GM12878 (cell line): ENCODE measurements around the gene SPESP1. TPM values are rescaled to one million over a fixed set of nuclear protein-coding genes. Genes with fewer than 3 reads are reported as not detected.

Experiments used
- ATAC-seq: fragments of 200-7000 bp; cut with Tn5 transposase; 3 replicates; pipeline ENCODE4 v1.9.1; 2020; ENCODE audit warnings: mild to moderate bottlenecking, moderate library complexity
- BruUV-seq: library from RNA; stranded (reverse); fragments of 400-500 nt; replicated peaks from 2 replicates; lab custom pipeline; 2021; lab: Mats Ljungman, UMichigan
- CTCF ChIA-PET: fragments of 300-600 bp; sonication (Branson Sonifier 250); formaldehyde crosslinking; extraction: SDS; loops from one replicate; lab custom pipeline; 2021; ENCODE audit warnings: inconsistent platforms; lab: Yijun Ruan, JAX
- POLR2A ChIA-PET: fragments of 350-600 bp; formaldehyde crosslinking; extraction: SDS; loops from one replicate; lab custom pipeline; 2021; ENCODE audit warnings: inconsistent platforms; lab: Charles Lee
- RAD21 ChIA-PET: fragments of 300-600 bp; sonication (Branson Sonifier 250); formaldehyde crosslinking; loops from one replicate; lab custom pipeline; 2023; ENCODE audit warnings: antibody characterized with exemption; ENCODE audit not compliant: unreplicated experiment; lab: Charles Lee
- SMC1A ChIA-PET: fragments of 300-600 bp; sonication (Branson Sonifier 250); formaldehyde crosslinking; loops from one replicate; lab custom pipeline; 2023; ENCODE audit not compliant: unreplicated experiment, uncharacterized antibody; lab: Charles Lee
- DNase-seq: peaks from one replicate; pipeline ENCODE4 v3.0.0-alpha.2; 2011; ENCODE audit warnings: low read depth, low spot score
- FAIRE-seq: peaks from 3 replicates; lab custom pipeline; 2011; peaks lifted over from hg19 to GRCh38; lab: Jason Lieb, UNC
- H2AFZ ChIP-seq: 2 replicates; pipeline ENCODE4 v1.6.0; 2011; ENCODE audit warnings: low read depth, low read length, control low read depth; ENCODE audit not compliant: control insufficient read depth
- H3K27ac ChIP-seq: 2 replicates; pipeline ENCODE4 v1.5.1; 2011; ENCODE audit warnings: control low read depth; ENCODE audit not compliant: control insufficient read depth, insufficient read depth
- H3K27me3 ChIP-seq, 2 experiments: replicated peaks in 1 of 2; 2 replicates each; pipeline versions ENCODE4 v1.6.0 to v1.6.1; 2011; ENCODE audit warnings: low read length in 1 of 2; ENCODE audit not compliant: control insufficient read depth in 2 of 2, insufficient read depth in 2 of 2
- H3K36me3 ChIP-seq, 2 experiments: 2 replicates each; pipeline ENCODE4 v1.5.1; 2011; ENCODE audit warnings: low read length in 1 of 2; ENCODE audit not compliant: control insufficient read depth in 2 of 2, insufficient read depth in 2 of 2
- H3K4me1 ChIP-seq: 2 replicates; pipeline ENCODE4 v1.6.1; 2011; ENCODE audit warnings: mild to moderate bottlenecking, low read length, moderate library complexity, mixed read lengths; ENCODE audit not compliant: control insufficient read depth, insufficient read depth
- H3K4me2 ChIP-seq: 2 replicates; pipeline ENCODE4 v1.6.0; 2011; ENCODE audit warnings: control low read depth; ENCODE audit not compliant: control insufficient read depth, insufficient read depth
- H3K4me3 ChIP-seq: fragments of 200-600 bp; sonication (generic); 2 replicates; pipeline ENCODE4 v1.5.1; 2016
- H3K79me2 ChIP-seq: 2 replicates; pipeline ENCODE4 v1.6.0; 2011; ENCODE audit warnings: low read length; ENCODE audit not compliant: control insufficient read depth, insufficient read depth
- H3K9ac ChIP-seq: 2 replicates; pipeline ENCODE4 v1.8.0; 2011; ENCODE audit warnings: low read length, control low read depth, mixed read lengths; ENCODE audit not compliant: control insufficient read depth, insufficient read depth
- H3K9me3 ChIP-seq: replicated peaks from 3 replicates; pipeline ENCODE4 v1.5.1; 2011; ENCODE audit warnings: mild to moderate bottlenecking, low read length; ENCODE audit not compliant: control insufficient read depth, insufficient read depth
- H4K20me1 ChIP-seq: 2 replicates; pipeline ENCODE4 v1.6.0; 2011; ENCODE audit not compliant: control insufficient read depth, insufficient read depth
- BCL11A ChIP-seq: IDR thresholded peaks from 2 replicates; pipeline ENCODE4 v1.6.1; 2011; ENCODE audit warnings: low read depth, low read length
- E2F4 ChIP-seq: IDR thresholded peaks from 2 replicates; pipeline ENCODE4 v1.6.1; 2012; ENCODE audit warnings: low read depth, low read length, improper control_type of control experiment
- EP300 ChIP-seq, 2 experiments: fragments of 150-350 bp in 1 of 2; IDR thresholded peaks; 2 replicates each; pipeline ENCODE4 v1.6.1; 2011 to 2012; ENCODE audit warnings: low read depth in 2 of 2, low read length in 2 of 2, borderline replicate concordance in 1 of 2, improper control_type of control experiment in 1 of 2, inconsistent platforms in 1 of 2; ENCODE audit not compliant: control insufficient read depth in 1 of 2
- MXI1 ChIP-seq: fragments of 150-350 bp; IDR thresholded peaks from 2 replicates; pipeline ENCODE4 v1.6.1; 2011; ENCODE audit warnings: low read depth, mild to moderate bottlenecking, inconsistent platforms, low read length, improper control_type of control experiment
- MYC ChIP-seq: IDR thresholded peaks from 2 replicates; pipeline ENCODE4 v1.6.1; 2011; ENCODE audit warnings: mild to moderate bottlenecking, low read length, moderate library complexity, inconsistent platforms; ENCODE audit not compliant: insufficient read depth, insufficient replicate concordance, insufficient read length, severe bottlenecking
- SMAD1 ChIP-seq: fragments of 450-650 bp; IDR thresholded peaks from 2 replicates; pipeline ENCODE4 v1.6.1; 2018; ENCODE audit warnings: mild to moderate bottlenecking, low read depth; ENCODE audit not compliant: partially characterized antibody
- SMARCA5 ChIP-seq: fragments of 450-650 bp; IDR thresholded peaks from 2 replicates; pipeline ENCODE4 v1.6.1; 2017; ENCODE audit warnings: mild to moderate bottlenecking
- TCF12 ChIP-seq: IDR thresholded peaks from 2 replicates; pipeline ENCODE4 v1.6.1; 2011; ENCODE audit warnings: low read depth, mild to moderate bottlenecking, low read length
- YBX1 ChIP-seq: fragments of 450-650 bp; IDR thresholded peaks from 2 replicates; pipeline ENCODE4 v1.6.1; 2016; ENCODE audit warnings: antibody characterized with exemption
- ZNF207 ChIP-seq: fragments of 450-650 bp; IDR thresholded peaks from 2 replicates; pipeline ENCODE4 v1.6.1; 2014; ENCODE audit warnings: antibody characterized with exemption, mild to moderate bottlenecking, borderline replicate concordance
- ZSCAN29 ChIP-seq: fragments of 450-650 bp; IDR thresholded peaks from 2 replicates; pipeline ENCODE4 v1.6.1; 2017; ENCODE audit warnings: mild to moderate bottlenecking, moderate library complexity
- WGBS: methylation state at CpG from one replicate; pipeline ENCODE4 v1.1.6; 2016; ENCODE audit warnings: low lambda C conversion rate; ENCODE audit not compliant: insufficient replicate concordance, insufficient coverage; ENCODE audit errors: missing lambda C conversion rate; 5-methylcytosine and 5-hydroxymethylcytosine counted together
- in situ Hi-C: fragments of 300-500 bp; cut with MboI; formaldehyde crosslinking; loops from 9 replicates; pipeline ENCODE4 v1.14.3; 2018; ENCODE audit warnings: mixed read lengths
- intact Hi-C: fragments of 100-400 bp; cut with micrococcal nuclease; formaldehyde crosslinking; loops from one replicate; pipeline ENCODE4 v1.14.2; 2022; ENCODE audit not compliant: unreplicated experiment
- polyA plus RNA-seq, 11 experiments: library from polyadenylated mRNA; depleted of rRNA in 4 of 11; unstranded in 6 of 11; stranded (reverse) in 5 of 11; fragments of >200 nt; fragmentation: Nextera tagmentation in 4 of 11; fragmentation: Illumina TruSeq in 1 of 11; extraction: Ambion mirVana in 4 of 11; extraction: Trizol in 1 of 11; gene quantifications; 1 replicate in 1 of 11; 2 replicates in 10 of 11; pipeline versions ENCODE4 v1.2.1 to v1.2.3, GENCODE V29; 2011 to 2016; ENCODE audit warnings: inconsistent platforms in 2 of 11, missing spikeins in 2 of 11, low read depth in 1 of 11
- total RNA-seq, 4 experiments: library from RNA; depleted of rRNA in 3 of 4; stranded (reverse); fragments of >200 nt in 3 of 4; fragmentation: Illumina TruSeq in 1 of 4; extraction: Trizol in 1 of 4; gene quantifications; 2 replicates each; pipeline versions ENCODE4 v1.2.1 to v1.2.3, GENCODE V29; 2013 to 2021
- TF ChIP-seq, protein P1 (sequence below): fragments of 450-650 bp; IDR thresholded peaks from 2 replicates; pipeline ENCODE4 v1.6.1; 2017; ENCODE audit warnings: mild to moderate bottlenecking, moderate library complexity

SPESP1 gene
- total and polyA plus RNA-seq, 10 of the 15 experiments (the other 5 are each of a cell fraction or from before 2014, with no cell fraction given), result not detected

- in situ Hi-C loops (no loop called here), intact Hi-C loops (no loop called here)
Observed at GRCh38 chr15:68966996-68967395, 36.7 kb downstream of the SPESP1 start.

More at GRCh38 chr15:68966996-68967395, 36.7 kb downstream of the SPESP1 start:
- TF ChIP-seq, protein P1, sequence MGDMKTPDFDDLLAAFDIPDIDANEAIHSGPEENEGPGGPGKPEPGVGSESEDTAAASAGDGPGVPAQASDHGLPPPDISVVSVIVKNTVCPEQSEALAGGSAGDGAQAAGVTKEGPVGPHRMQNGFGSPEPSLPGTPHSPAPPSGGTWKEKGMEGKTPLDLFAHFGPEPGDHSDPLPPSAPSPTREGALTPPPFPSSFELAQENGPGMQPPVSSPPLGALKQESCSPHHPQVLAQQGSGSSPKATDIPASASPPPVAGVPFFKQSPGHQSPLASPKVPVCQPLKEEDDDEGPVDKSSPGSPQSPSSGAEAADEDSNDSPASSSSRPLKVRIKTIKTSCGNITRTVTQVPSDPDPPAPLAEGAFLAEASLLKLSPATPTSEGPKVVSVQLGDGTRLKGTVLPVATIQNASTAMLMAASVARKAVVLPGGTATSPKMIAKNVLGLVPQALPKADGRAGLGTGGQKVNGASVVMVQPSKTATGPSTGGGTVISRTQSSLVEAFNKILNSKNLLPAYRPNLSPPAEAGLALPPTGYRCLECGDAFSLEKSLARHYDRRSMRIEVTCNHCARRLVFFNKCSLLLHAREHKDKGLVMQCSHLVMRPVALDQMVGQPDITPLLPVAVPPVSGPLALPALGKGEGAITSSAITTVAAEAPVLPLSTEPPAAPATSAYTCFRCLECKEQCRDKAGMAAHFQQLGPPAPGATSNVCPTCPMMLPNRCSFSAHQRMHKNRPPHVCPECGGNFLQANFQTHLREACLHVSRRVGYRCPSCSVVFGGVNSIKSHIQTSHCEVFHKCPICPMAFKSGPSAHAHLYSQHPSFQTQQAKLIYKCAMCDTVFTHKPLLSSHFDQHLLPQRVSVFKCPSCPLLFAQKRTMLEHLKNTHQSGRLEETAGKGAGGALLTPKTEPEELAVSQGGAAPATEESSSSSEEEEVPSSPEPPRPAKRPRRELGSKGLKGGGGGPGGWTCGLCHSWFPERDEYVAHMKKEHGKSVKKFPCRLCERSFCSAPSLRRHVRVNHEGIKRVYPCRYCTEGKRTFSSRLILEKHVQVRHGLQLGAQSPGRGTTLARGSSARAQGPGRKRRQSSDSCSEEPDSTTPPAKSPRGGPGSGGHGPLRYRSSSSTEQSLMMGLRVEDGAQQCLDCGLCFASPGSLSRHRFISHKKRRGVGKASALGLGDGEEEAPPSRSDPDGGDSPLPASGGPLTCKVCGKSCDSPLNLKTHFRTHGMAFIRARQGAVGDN, result no peak
- TF ChIP-seq TCF12 (no peak), YBX1 (no peak), SMARCA5 (no peak), EP300 (IDR thresholded peaks at IDR 0.05; ENCODE audit: borderline replicate concordance in 1 of 2, control insufficient read depth in 1 of 2, low read depth in 2 of 2, low read length in 2 of 2) (no peak), MXI1 (no peak), ZSCAN29 (no peak), MYC (no peak), BCL11A (no peak), SMAD1 (no peak), ZNF207 (no peak), E2F4 (no peak)
- SMC1A ChIA-PET, result no interaction called here
- BruUV-seq, result no TSS peak
- FAIRE-seq (no peak), ATAC-seq (no peak), DNase-seq (no peak)
- 53% methylated on average over 5 of the region's 5 CpGs for WGBS
- Histone ChIP-seq H3K27me3 (no peaks in the 10 kb centered on the region), H3K79me2 (no peaks in the 10 kb centered on the region), H3K4me1 (no peaks in the 10 kb centered on the region), H2AFZ (no peak overlapping the region), H3K9me3 (no peaks in the 10 kb centered on the region), H3K27ac (no peak overlapping the region), H3K4me3 (no peak overlapping the region), H3K4me2 (no peak overlapping the region), H3K36me3 (no peaks in the 10 kb centered on the region), H3K9ac (no peak overlapping the region), H4K20me1 (no peaks in the 10 kb centered on the region)
- POLR2A ChIA-PET, result no interaction called here
- CTCF ChIA-PET, result no interaction called here
- RAD21 ChIA-PET, result no interaction called here
